Loucy (cell line): ENCODE results near the gene AGBL3.

ENCODE experiments used
- EZH2phosphoT487 ChIP-seq: fragments of 200-600 bp; IDR thresholded peaks from 2 replicates; pipeline ENCODE4 v1.6.1; 2018; ENCODE audit warnings: antibody characterized with exemption, mild to moderate bottlenecking, moderate library complexity, borderline replicate concordance
- TF ChIP-seq, protein P1 (sequence below): fragments of 200-600 bp; sonication (generic); conservative IDR thresholded peaks from 2 replicates; pipeline ENCODE4 v1.5.1; 2014; ENCODE audit warnings: mild to moderate bottlenecking, antibody characterized with exemption, low read length

- TF ChIP-seq, protein P1, sequence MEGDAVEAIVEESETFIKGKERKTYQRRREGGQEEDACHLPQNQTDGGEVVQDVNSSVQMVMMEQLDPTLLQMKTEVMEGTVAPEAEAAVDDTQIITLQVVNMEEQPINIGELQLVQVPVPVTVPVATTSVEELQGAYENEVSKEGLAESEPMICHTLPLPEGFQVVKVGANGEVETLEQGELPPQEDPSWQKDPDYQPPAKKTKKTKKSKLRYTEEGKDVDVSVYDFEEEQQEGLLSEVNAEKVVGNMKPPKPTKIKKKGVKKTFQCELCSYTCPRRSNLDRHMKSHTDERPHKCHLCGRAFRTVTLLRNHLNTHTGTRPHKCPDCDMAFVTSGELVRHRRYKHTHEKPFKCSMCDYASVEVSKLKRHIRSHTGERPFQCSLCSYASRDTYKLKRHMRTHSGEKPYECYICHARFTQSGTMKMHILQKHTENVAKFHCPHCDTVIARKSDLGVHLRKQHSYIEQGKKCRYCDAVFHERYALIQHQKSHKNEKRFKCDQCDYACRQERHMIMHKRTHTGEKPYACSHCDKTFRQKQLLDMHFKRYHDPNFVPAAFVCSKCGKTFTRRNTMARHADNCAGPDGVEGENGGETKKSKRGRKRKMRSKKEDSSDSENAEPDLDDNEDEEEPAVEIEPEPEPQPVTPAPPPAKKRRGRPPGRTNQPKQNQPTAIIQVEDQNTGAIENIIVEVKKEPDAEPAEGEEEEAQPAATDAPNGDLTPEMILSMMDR, result no peak
- TF ChIP-seq EZH2phosphoT487, result no peak
Measured at GRCh38 chr7:134968110-134968509, 18.2 kb upstream of the AGBL3 start.
